ENCODE measurements around the gene RBM24. TPM values are rescaled to one million over a fixed set of nuclear protein-coding genes. Genes with fewer than 3 reads are reported as not detected.

RBM24 gene
- total and polyA plus RNA-seq, 10 of the 15 experiments (the other 5 are each of a cell fraction or from before 2014, with no cell fraction given) = 0.08 to 0.09 (median 0.09) TPM; not detected in 7

DNA sequence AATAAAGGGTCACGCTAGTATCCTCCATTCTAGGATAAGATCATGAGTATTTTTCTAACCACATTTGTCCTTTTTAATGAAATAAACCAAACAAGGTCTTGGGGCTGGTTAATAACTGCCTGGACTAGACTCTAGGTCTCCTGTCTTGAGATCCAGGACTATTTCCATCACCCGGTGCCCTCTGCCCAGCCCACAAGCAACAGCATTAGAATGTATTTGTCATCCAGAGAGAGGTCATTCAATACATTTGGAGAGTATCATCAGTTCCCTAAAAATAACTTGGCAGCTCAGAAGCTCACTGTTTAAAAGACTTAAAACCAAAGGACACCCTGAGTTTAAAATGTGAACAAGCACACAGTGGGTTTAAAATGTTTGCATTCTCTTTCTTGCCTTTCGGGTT lies 4.4 kb upstream of the RBM24 start:
- RAD21 ChIA-PET (ENCODE audit: unreplicated experiment) = no interaction called here
- H3K4me3 ChIP-seq = no peak overlapping the region
- CTCF ChIA-PET = no interaction called here

More for the DNA sequence above, 4.4 kb upstream of the RBM24 start:
- no peaks in the 10 kb centered on the region for H3K36me3 ChIP-seq (ENCODE audit: control insufficient read depth in 2 of 2, insufficient read depth in 2 of 2, low read length in 1 of 2)
- ATAC-seq (no peak), FAIRE-seq (no peak), DNase-seq (ENCODE audit: low read depth, low spot score) (no peak)
- H3K9ac ChIP-seq (ENCODE audit: control insufficient read depth, insufficient read depth, low read length) = no peak overlapping the region
- ChIA-PET SMC1A (ENCODE audit: uncharacterized antibody, unreplicated experiment) (interaction anchor here (1.4 kb wide), 1 partner anchor 8 kb away, joined by 3 read pairs; no protein-coding TSS in a partner anchor), POLR2A (no interaction called here)
- BruUV-seq (replicated peaks) = no TSS peak
- H3K4me2 ChIP-seq (ENCODE audit: control insufficient read depth, insufficient read depth) = no peak overlapping the region
- no peaks in the 10 kb centered on the region; the same call in 2 of the 3 replicates for H3K9me3 ChIP-seq (replicated peaks; ENCODE audit: control insufficient read depth, insufficient read depth, low read length)
- H4K20me1 ChIP-seq (ENCODE audit: control insufficient read depth, insufficient read depth) = no peaks in the 10 kb centered on the region
- no peak overlapping the region for H2AFZ ChIP-seq (ENCODE audit: control insufficient read depth, low read depth, low read length)
- in situ Hi-C loops (cut with MboI) (no loop called here), intact Hi-C loops (cut with micrococcal nuclease; ENCODE audit: unreplicated experiment) (no loop called here)
- 0% methylated on average over 3 of the region's 3 CpGs for WGBS (ENCODE audit: insufficient coverage, insufficient replicate concordance, low lambda C conversion rate, missing lambda C conversion rate)
- peaks cover 0 to 3% of the 10 kb centered on the region in 2 experiments; a peak in 3 of 4 replicates for H3K27me3 ChIP-seq (replicated peaks in 1 of 2; ENCODE audit: control insufficient read depth in 2 of 2, insufficient read depth in 2 of 2, low read length in 1 of 2)
- no peak for TF ChIP-seq SP1 (IDR thresholded peaks at IDR 0.05; ENCODE audit: low read depth, low read length)
- TF ChIP-seq ZNF217 (IDR thresholded peaks at IDR 0.05) = no peak
- no peak for TF ChIP-seq MTA3 (IDR thresholded peaks at IDR 0.05; ENCODE audit: borderline replicate concordance, low read length)
- no peak for TF ChIP-seq IKZF1 (conservative IDR thresholded peaks at IDR 0.05)
- no peak for TF ChIP-seq SUPT20H (IDR thresholded peaks at IDR 0.05; ENCODE audit: borderline replicate concordance, control insufficient read depth, low read depth, low read length)
- TF ChIP-seq, protein P1, sequence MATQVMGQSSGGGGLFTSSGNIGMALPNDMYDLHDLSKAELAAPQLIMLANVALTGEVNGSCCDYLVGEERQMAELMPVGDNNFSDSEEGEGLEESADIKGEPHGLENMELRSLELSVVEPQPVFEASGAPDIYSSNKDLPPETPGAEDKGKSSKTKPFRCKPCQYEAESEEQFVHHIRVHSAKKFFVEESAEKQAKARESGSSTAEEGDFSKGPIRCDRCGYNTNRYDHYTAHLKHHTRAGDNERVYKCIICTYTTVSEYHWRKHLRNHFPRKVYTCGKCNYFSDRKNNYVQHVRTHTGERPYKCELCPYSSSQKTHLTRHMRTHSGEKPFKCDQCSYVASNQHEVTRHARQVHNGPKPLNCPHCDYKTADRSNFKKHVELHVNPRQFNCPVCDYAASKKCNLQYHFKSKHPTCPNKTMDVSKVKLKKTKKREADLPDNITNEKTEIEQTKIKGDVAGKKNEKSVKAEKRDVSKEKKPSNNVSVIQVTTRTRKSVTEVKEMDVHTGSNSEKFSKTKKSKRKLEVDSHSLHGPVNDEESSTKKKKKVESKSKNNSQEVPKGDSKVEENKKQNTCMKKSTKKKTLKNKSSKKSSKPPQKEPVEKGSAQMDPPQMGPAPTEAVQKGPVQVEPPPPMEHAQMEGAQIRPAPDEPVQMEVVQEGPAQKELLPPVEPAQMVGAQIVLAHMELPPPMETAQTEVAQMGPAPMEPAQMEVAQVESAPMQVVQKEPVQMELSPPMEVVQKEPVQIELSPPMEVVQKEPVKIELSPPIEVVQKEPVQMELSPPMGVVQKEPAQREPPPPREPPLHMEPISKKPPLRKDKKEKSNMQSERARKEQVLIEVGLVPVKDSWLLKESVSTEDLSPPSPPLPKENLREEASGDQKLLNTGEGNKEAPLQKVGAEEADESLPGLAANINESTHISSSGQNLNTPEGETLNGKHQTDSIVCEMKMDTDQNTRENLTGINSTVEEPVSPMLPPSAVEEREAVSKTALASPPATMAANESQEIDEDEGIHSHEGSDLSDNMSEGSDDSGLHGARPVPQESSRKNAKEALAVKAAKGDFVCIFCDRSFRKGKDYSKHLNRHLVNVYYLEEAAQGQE (IDR thresholded peaks at IDR 0.05; ENCODE audit: low read depth, low read length) = no peak
- no peak for TF ChIP-seq ZBED1 (IDR thresholded peaks at IDR 0.05; ENCODE audit: borderline replicate concordance)
- no peak for TF ChIP-seq KDM1A (IDR thresholded peaks at IDR 0.05; ENCODE audit: borderline replicate concordance)
- no peak for TF ChIP-seq TAF1 (IDR thresholded peaks at IDR 0.05; ENCODE audit: borderline replicate concordance, low read depth, low read length)
- no peak for TF ChIP-seq ZNF207 (IDR thresholded peaks at IDR 0.05; ENCODE audit: borderline replicate concordance)
- no peak for TF ChIP-seq POLR2AphosphoS2 (IDR thresholded peaks at IDR 0.05; ENCODE audit: low read depth, low read length)
- no peak for TF ChIP-seq EED (IDR thresholded peaks at IDR 0.05; ENCODE audit: low read depth)
- TF ChIP-seq, protein P2, sequence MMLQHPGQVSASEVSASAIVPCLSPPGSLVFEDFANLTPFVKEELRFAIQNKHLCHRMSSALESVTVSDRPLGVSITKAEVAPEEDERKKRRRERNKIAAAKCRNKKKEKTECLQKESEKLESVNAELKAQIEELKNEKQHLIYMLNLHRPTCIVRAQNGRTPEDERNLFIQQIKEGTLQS (IDR thresholded peaks at IDR 0.05; ENCODE audit: borderline replicate concordance, extremely low read depth, low read depth, low read length) = no peak
- no peak for TF ChIP-seq NR2C2 (IDR thresholded peaks at IDR 0.05; ENCODE audit: borderline replicate concordance, control insufficient read depth, insufficient read length, low read depth)
- no peaks in the 10 kb centered on the region for H3K79me2 ChIP-seq (ENCODE audit: control insufficient read depth, insufficient read depth, low read length)
- H3K4me1 ChIP-seq (ENCODE audit: control insufficient read depth, insufficient read depth, low read length) = no peaks in the 10 kb centered on the region
- H3K27ac ChIP-seq (ENCODE audit: control insufficient read depth, insufficient read depth) = no peak overlapping the region

Data from GM12878 (cell line).